Stimulated activated CD4-positive, alpha-beta T cell treated with anti-CD3 and anti-CD28 coated beads, Interleukin-1b, Interleukin-23, amount 100 ng/mL, for 1 hour (primary cell): ENCODE measurements around the gene FAM209A.
"Not testable (repeated sequence)": the region's sequence is repeated elsewhere in the genome, so short reads cannot be mapped to it uniquely, and the experiment has no call there.

Experiments used
- DNase-seq, 2 donors: peaks; one replicate each; pipeline ENCODE4 v3.0.0-alpha.2; 2020; ENCODE audit warnings: low read depth in 2 of 2

The FAM209A gene

DNA sequence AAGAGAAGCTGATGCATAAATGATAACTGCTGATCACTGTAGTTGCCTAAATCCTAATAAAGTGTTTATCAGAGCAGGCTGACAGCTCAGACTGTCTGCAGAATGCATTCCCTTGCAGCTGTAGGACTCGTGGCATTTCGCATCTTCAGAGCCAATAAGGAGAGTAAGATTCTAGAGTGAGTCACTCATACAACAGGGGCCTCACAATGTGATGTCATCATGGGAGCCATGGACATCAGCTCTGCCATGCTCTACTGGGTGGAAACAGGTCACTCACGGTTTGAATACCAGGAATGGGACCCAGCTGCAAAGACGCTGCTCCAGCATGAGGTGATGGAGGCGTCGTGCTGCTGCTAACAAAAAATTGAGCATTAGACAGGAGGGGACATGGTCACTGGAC lies 15.9 kb downstream of the FAM209A start:
- DNase-seq, result no peak

DNA sequence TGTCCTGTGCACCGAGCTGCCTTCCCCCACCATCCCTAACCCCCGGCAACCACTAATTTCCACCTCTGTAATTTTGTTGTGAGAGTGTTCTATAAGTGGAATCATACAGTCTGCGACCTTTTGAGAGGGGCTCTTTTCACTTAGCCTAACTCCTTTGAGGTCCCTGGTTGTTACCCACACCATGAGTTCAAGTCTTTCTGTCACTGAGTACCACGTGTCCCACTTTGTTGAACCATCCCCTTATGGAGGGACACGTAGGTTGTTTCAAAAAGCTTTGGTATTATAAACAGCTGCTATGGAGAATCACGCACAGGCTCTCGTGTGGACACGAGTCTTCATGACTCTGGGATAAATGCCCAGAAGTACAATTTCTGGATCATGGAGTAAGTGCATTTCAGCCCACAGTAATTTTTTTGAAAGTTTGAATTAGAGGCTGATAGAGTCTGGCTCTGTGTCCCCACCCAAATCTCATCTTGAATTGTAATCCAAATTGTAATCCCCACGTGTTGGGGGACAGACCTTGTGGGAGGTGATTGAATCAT lies 18.0 kb downstream of the FAM209A start:
- DNase-seq, result no peak

DNA sequence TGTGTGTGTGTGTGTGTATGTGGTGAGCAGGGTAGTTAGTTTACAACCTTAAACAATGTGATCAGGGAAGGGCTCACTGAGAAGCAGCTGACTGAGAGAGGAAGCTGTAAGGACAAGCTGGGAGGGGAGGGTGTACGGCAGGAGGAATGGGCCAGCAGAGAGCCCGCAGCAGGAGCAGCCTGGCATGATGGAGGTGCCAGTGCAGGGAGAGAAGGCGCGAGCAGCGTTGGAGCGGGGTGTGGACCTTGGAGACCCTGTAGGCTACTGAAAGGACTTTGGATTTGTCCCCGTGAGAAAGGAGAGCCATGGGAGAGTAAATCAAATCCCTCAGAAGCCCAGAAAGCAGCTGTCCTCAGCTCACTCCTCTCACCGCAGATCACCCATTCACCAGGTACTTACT lies 27.0 kb downstream of the FAM209A start:
- no peak for DNase-seq

DNA sequence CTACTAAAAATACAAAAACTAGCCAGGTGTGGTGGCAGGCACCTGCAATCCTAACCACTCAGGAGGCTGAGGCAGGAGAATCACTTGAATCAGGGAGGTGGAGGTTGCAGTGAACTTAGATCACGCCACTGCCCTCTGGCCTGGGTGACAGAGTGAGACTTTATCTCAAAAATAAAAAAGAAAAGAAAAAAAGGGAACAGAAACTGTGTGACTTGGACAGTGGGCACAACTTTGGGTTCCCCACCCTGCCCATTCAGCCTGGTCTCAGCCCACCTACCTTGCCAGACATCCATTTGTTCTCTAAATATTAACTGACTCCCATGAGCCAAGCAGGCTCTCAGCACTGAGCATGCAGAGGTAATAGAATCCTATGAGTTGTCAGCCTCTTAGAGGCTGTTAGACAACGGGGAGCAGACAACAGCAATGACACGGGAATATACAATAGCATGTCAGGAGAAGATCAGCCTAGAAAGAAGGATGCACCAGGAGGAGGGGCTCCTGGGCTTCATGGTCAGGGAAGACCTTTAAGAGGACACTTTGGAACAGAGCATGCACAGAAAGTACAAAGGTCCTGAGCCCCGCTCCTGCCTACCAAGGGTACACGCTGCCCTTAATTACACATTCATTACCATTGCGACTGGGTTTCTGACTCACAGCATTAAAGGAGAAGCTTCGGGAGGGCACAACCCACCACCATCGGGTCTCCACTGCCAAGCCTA lies 28.5 kb downstream of the FAM209A start:
- DNase-seq, result no peak

DNA sequence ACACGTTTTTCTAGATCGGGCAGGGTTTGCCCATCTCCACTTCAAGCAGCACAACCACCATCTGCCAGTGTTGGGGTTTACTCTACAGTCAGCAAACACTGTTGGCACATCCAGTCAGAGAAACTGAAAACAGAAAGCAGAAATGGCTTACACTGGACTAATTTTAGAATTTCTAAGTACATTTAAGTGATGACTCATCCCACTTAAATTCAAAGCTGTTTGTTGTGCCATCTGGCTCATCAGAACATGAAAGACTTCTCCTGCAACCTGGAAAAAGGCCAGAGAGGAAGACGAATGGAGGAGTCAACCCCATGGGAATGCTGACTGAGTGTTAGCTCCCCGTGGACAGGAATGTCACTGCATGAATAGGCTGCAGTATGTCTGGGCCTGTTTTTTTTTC lies 30.3 kb downstream of the FAM209A start:
- DNase-seq, result no peak

DNA sequence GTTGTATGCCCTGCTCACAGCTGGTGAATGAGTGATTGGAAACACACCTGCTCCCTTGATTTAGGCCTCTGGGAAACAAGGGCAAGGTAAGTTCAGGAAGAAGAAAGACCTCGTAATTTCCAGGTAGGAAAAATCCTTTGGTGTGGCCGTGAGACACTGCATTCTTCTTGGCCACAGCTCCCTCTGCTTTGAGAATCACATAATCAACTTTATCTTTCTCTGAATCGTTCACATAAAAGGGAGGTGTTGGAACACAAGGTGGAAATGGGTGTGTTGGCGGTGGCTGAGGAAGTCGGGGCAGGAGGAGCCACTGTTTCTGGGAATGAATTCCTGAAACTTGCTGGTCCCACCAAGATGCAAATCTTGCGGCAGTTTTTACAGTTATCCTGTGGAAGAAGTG lies 34.4 kb downstream of the FAM209A start:
- DNase-seq, result no peak

DNA sequence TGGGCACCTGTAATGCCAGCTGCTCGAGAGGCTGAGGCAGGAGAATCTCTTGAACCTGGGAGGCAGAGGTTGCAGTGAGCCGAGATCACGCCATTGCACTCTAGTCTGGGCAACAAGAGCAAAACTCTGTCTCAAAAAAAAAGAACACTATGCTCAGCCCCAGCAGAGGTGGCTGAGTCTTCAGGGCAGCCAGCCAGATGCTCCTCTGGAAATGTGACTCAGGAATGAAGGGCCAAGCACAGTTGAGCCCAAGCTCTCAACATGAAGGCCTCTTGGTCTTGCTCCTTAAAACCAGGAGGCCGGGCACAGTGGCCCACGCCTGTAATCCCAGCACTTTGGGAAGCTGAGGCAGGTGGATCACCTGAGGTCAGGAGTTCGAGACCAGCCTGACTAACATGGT lies 40.0 kb downstream of the FAM209A start:
- not testable (repeated sequence) for DNase-seq

DNA sequence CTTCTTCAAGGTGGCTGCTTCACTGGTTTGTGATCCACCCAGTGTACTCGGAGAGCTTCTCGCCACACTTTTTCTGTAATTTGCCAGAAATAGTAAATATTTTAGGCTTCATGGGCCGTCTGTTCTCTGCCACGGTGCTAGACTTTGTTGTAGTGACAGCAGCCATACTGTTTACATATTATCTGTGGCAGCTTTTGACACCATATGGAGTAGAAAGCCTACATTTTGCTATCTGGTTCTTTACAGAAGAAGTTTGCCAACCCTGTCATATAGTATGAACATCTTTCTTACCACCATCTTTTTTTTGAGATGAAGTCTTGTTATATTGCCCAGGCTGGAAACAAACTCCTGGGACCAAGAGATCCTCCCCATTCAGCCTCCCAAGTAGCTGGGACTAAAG lies 41.0 kb downstream of the FAM209A start:
- DNase-seq, result no peak

DNA sequence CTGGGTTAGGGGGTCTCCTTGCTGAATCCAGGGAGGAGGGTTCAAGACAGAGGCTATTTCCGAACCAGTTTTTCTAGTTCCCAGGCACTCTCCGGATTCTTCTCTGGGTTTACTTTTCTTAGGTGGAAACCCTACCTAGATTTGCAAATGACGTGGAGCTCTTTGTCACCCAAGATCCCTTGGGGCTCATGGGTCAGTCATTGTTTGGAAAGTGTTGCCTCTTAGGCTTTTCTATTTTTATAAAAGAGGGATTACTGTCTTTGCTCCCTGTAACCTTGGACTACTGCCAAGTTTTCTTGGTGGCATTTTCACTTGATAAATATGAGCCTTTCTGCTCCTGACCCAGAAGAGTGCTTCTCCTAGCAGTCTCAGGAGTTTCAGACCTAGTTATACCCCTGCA lies 42.1 kb downstream of the FAM209A start:
- no peak for DNase-seq

DNA sequence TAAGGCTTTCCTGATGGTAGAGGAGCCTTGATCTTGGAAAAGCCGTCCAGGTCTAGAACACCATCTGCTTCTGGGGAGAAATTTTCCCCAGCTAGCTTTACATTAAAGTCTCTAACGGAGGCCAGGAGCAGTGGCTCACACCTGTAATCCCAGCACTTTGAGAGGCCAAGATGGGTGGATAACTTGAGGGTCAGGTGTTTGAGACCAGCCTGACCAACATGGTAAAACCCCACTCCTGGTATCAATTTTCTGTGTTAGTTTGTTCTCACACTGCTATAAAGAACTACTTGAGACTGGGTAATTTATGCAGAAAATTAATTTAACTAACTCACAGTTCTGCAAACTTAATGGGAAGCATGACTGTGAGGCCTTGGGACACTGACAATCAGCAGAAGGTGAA lies 46.3 kb downstream of the FAM209A start:
- no peak for DNase-seq

DNA sequence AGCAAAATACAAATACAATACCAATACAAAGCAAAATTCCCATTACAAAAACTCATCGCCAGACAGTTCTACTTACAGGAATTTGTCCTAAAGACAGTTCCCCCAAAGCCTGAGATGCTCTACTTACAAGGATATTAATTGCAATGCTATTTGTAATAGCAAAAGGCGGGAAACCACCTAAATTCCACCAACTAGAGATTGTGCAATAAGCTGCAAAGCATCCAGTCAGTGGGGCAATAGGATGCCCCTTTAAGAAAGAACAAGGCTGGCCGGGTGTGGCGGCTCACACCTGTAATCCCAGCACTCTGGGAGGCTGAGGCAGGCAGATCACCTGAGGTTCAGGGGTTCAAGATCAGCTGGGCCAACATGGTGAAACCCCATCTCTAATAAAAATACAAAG lies 47.6 kb downstream of the FAM209A start:
- DNase-seq, result no peak

DNA sequence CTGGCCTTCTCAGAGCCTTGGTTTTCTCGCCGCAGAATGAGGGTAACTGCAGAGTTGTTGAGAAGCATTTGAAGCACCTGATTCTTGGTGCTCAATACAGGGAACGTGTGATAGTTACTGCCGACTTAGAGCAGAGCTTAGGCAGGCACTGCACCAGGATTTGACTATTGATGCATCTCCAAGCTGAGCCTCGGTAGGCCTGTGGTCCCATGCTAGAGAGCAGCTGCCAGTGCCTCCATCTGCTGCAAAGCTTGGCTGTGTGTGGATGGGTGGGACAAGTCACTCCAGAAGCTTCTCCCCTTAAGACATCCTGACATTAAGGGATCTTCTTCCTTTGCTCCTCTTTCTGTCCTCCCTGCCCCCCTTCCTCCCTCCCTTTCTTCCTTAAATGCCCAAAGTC lies 49.4 kb downstream of the FAM209A start:
- DNase-seq, result no peak

DNA sequence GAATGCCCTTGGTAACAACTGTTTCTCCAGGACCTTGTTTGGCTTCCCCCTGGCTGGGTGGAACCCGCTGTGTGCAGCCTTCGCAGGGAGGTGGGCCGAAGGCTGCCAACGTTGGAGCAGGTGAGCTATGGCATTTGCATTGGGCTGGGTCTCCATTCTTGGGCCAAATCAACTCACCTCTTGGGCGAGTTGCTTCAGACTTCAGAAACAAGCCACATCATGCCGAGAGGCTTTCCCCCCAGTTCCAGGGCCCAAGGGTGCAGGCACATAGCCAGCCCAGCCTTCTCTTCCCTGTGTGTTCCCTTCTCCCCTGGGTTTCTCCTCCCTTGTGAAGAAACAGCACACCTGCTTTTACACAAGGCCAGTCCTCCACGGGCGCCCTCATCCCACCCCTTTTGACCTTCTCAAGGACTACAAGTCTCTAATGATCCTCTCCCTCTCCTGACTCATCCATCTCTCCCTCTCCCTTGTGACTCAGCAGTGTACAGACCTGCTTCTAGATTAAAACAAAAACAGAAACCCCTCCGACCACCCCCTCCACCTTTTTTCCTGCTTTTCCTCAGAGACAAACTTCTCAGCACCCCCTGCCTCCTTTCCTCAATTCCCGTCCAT lies 50.1 kb downstream of the FAM209A start:
- no peak for DNase-seq

DNA sequence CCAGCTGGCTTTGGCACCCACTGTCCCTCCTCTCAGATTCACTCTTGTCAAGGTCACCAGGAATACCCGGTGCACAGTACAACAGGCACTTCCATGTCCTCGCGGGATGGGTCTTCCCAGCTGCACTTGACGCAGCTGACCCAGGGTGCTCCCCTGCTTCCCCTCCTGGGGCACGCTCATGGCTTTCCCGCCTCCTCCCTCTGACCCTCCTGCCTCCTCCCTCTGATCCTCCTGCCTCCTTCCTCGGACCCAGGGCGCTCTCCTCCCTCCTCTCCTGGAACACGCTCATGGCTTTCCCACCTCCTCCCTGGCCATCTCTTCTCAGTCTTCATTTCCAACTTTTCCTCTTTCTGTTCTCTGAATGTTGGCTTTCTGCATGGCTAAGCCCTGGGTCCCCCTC lies 50.6 kb downstream of the FAM209A start:
- DNase-seq, result no peak
